Ovary (tissue), 3 donors: ENCODE results near the gene SEMA4C.

Source experiments
- POLR2A ChIP-seq: fragments of 450-650 bp; IDR thresholded peaks from one replicate; pipeline ENCODE4 v1.6.1; 2017; ENCODE audit warnings: antibody characterized with exemption, mild to moderate bottlenecking, moderate library complexity
- TF ChIP-seq, protein P1 (sequence below), 3 donors: fragments of 450-650 bp in 2 of 3; fragments of 200-600 bp in 1 of 3; IDR thresholded peaks; one replicate each; pipeline versions ENCODE4 v1.5.1 to v1.8.0; 2016 to 2022; ENCODE audit warnings: antibody characterized with exemption in 3 of 3, mild to moderate bottlenecking in 1 of 3
- donor health status: DM: no; HTN: no; CAD: no.

DNA sequence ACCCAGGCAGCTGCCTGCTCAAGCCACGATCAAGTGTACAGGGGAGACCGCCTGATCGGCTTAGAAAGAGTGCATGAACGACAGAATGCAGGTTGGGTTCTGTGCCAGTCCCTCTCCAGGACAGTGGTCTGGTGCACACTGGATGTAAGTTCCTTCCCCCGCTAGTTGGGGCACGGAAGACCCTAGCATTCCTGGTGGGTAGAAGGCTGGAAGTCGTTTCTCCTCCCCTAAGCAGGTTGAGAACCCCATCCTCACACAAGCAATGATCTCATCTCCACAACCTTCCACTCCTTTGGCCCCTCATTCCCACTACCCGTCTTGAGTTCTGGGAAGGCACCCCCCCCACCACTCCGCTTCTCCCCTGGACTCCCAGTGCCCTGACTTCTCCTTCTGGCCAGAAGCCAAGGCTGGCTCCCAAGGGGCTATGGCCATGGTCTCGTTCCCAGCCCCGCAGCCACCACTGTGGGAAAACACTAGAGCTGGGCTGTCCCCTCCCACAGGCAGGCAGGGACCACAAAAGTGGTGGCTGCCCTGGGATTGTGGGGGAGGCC, 10.7 kb downstream of the SEMA4C start:
- TF ChIP-seq, protein P1, sequence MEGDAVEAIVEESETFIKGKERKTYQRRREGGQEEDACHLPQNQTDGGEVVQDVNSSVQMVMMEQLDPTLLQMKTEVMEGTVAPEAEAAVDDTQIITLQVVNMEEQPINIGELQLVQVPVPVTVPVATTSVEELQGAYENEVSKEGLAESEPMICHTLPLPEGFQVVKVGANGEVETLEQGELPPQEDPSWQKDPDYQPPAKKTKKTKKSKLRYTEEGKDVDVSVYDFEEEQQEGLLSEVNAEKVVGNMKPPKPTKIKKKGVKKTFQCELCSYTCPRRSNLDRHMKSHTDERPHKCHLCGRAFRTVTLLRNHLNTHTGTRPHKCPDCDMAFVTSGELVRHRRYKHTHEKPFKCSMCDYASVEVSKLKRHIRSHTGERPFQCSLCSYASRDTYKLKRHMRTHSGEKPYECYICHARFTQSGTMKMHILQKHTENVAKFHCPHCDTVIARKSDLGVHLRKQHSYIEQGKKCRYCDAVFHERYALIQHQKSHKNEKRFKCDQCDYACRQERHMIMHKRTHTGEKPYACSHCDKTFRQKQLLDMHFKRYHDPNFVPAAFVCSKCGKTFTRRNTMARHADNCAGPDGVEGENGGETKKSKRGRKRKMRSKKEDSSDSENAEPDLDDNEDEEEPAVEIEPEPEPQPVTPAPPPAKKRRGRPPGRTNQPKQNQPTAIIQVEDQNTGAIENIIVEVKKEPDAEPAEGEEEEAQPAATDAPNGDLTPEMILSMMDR (IDR thresholded peaks at IDR 0.05) = no peak
- TF ChIP-seq POLR2A = no peak
